Suprapubic skin (tissue), 4 donors: ENCODE measurements around the gene NT5M. TPM values are rescaled to one million over a fixed set of nuclear protein-coding genes. Genes with fewer than 3 reads are reported as not detected.

ENCODE experiments used
- DNase-seq, 2 donors: peaks; one replicate each; pipeline ENCODE4 v3.0.0-alpha.2; 2019; ENCODE audit warnings: low spot score in 2 of 2
- H3K27ac ChIP-seq: fragments of 200-600 bp; sonication (generic); one replicate; pipeline ENCODE4 v1.5.1; 2019
- H3K27me3 ChIP-seq: fragments of 200-600 bp; sonication (generic); one replicate; pipeline ENCODE4 v1.5.1; 2019
- H3K36me3 ChIP-seq: fragments of 200-600 bp; sonication (generic); one replicate; pipeline ENCODE4 v1.5.1; 2019
- H3K4me1 ChIP-seq: fragments of 200-600 bp; sonication (generic); one replicate; pipeline ENCODE4 v1.5.1; 2019
- H3K4me3 ChIP-seq: fragments of 200-600 bp; sonication (generic); one replicate; pipeline ENCODE4 v1.5.1; 2019; ENCODE audit warnings: mild to moderate bottlenecking
- H3K9me3 ChIP-seq: fragments of 200-600 bp; sonication (generic); one replicate; pipeline ENCODE4 v1.5.1; 2019
- EP300 ChIP-seq: sonication (generic); formaldehyde crosslinking; IDR thresholded peaks from one replicate; pipeline ENCODE4 v1.6.1; 2017; ENCODE audit warnings: antibody characterized with exemption
- POLR2A ChIP-seq, 2 donors: fragments of 450-650 bp; IDR thresholded peaks; one replicate each; pipeline ENCODE4 v1.6.1; 2017; ENCODE audit warnings: antibody characterized with exemption in 2 of 2, mild to moderate bottlenecking in 2 of 2, moderate library complexity in 2 of 2
- POLR2AphosphoS5 ChIP-seq, 3 donors: sonication (generic); formaldehyde crosslinking; IDR thresholded peaks; one replicate each; pipeline ENCODE4 v1.6.1; 2017; ENCODE audit warnings: antibody characterized with exemption in 3 of 3
- WGBS: methylation state at CpG from one replicate; pipeline ENCODE4 v1.1.5; 2018; 5-methylcytosine and 5-hydroxymethylcytosine counted together
- total RNA-seq, 4 donors: library from RNA; depleted of rRNA; stranded (reverse); fragments of >200 nt; gene quantifications; one replicate each; pipeline ENCODE4 v1.1.0, GENCODE V29; 2016
- TF ChIP-seq, protein P1 (sequence below), 2 donors: fragments of 200-600 bp in 1 of 2; fragments of 450-650 bp in 1 of 2; sonication (generic) in 1 of 2; IDR thresholded peaks; one replicate each; pipeline ENCODE4 v1.5.1; 2016 to 2019; ENCODE audit warnings: antibody characterized with exemption in 2 of 2, mild to moderate bottlenecking in 1 of 2, moderate library complexity in 1 of 2

The NT5M gene
- total RNA-seq, 4 donors from 2014 or later, result 1.2 to 4.6 (median 1.9) TPM

DNA sequence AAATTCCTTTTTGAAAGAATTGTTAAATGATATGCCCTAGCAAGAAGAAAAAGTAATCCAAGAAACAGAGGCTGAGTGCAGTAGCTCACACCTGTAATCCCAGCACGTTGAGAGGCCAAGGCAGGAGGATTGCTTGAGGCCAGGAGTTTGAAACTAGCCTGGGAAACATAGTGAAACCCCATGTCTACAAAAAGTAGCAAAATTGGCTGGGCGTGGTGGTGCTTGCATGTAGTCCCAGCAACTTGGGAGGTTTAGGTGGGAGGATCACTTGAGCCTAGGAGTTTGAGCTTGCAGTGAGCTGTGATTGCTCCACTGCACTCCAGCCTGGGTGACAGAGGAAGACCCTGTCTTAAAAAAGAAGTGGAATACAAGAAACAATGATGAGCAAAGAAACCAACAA, 56.1 kb downstream of the NT5M start:
- H3K27ac ChIP-seq, result no peak overlapping the region

DNA sequence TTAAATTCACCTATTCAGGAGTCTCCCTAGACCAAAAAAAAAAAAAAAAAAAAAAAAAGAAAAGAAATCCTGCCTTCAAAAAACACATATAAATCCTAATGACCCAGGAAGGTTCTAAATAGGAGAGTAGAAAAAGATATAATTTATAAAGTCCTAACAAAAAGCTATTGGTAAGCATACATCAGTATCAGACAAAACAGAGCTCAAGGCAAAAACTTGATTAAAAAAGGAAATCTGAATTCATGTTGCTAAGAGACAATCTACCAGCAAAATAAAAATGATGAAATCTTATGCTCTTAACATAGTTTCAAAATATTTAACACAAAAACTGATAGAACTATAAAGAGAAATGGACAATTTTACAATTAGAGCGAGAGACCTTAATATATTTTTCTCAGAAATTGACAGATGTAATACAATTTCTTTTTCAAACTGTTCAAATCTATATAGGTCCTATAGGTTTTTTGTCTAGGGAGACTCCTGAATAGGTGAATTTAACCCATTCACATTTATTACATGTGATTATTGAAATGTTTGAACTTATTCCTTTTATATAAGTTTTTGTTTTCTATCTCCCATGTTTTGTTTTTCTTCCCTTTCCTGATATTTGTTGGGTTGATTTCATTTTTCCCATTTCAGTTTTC, 57.0 kb downstream of the NT5M start:
- Histone ChIP-seq H3K27me3 (no peaks in the 10 kb centered on the region), H3K4me1 (peaks cover 21% of the 10 kb centered on the region), H3K27ac (no peak overlapping the region), H3K36me3 (no peaks in the 10 kb centered on the region), H3K9me3 (no peaks in the 10 kb centered on the region), H3K4me3 (no peak overlapping the region)
- 95% methylated on average over 1 of the region's 1 CpG for WGBS
- DNase-seq, result no peak
- TF ChIP-seq POLR2A (IDR thresholded peaks at IDR 0.05), result no peak

More for the DNA sequence above, 56.1 kb downstream of the NT5M start:
- Histone ChIP-seq H3K36me3 (no peaks in the 10 kb centered on the region), H3K4me1 (peaks cover 20% of the 10 kb centered on the region), H3K4me3 (no peak overlapping the region), H3K27me3 (no peaks in the 10 kb centered on the region), H3K9me3 (no peaks in the 10 kb centered on the region)
- peak in 1 of 2 donors; percentile 69 for DNase-seq
- WGBS, result 85% methylated on average over 2 of the region's 2 CpGs
- TF ChIP-seq EP300, result no peak
- TF ChIP-seq POLR2AphosphoS5 (IDR thresholded peaks at IDR 0.05), result no peak
- TF ChIP-seq, protein P1, sequence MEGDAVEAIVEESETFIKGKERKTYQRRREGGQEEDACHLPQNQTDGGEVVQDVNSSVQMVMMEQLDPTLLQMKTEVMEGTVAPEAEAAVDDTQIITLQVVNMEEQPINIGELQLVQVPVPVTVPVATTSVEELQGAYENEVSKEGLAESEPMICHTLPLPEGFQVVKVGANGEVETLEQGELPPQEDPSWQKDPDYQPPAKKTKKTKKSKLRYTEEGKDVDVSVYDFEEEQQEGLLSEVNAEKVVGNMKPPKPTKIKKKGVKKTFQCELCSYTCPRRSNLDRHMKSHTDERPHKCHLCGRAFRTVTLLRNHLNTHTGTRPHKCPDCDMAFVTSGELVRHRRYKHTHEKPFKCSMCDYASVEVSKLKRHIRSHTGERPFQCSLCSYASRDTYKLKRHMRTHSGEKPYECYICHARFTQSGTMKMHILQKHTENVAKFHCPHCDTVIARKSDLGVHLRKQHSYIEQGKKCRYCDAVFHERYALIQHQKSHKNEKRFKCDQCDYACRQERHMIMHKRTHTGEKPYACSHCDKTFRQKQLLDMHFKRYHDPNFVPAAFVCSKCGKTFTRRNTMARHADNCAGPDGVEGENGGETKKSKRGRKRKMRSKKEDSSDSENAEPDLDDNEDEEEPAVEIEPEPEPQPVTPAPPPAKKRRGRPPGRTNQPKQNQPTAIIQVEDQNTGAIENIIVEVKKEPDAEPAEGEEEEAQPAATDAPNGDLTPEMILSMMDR (IDR thresholded peaks at IDR 0.05), result no peak
- no peak for TF ChIP-seq POLR2A (IDR thresholded peaks at IDR 0.05)

DNA sequence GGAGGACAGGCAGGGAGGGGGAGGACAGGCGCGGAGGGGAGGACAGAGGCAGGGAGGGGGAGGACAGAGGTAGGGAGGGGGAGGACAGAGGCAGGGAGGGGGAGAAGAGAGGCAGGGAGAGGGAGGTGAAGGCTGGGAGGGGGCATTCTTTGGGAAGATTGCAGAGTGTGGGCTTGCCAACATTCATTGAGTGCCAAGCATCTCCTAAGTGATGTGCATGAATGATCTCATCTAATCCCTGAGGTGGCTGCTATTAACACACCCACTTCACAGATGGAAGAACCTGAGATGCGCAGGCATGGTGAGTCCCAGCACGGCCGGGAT, 58.3 kb downstream of the NT5M start:
- DNase-seq, result peak in 1 of 2 donors; percentile 52
- TF ChIP-seq POLR2AphosphoS5 (IDR thresholded peaks at IDR 0.05) (no peak), EP300 (no peak), POLR2A (IDR thresholded peaks at IDR 0.05) (no peak)
- TF ChIP-seq, protein P1 (IDR thresholded peaks at IDR 0.05), result no peak
- Histone ChIP-seq H3K4me3 (no peak overlapping the region), H3K9me3 (no peaks in the 10 kb centered on the region), H3K27me3 (no peaks in the 10 kb centered on the region), H3K27ac (peak overlapping the region; percentile 60), H3K36me3 (no peaks in the 10 kb centered on the region), H3K4me1 (peaks cover 14% of the 10 kb centered on the region)
- 63% methylated on average over 5 of the region's 5 CpGs for WGBS

DNA sequence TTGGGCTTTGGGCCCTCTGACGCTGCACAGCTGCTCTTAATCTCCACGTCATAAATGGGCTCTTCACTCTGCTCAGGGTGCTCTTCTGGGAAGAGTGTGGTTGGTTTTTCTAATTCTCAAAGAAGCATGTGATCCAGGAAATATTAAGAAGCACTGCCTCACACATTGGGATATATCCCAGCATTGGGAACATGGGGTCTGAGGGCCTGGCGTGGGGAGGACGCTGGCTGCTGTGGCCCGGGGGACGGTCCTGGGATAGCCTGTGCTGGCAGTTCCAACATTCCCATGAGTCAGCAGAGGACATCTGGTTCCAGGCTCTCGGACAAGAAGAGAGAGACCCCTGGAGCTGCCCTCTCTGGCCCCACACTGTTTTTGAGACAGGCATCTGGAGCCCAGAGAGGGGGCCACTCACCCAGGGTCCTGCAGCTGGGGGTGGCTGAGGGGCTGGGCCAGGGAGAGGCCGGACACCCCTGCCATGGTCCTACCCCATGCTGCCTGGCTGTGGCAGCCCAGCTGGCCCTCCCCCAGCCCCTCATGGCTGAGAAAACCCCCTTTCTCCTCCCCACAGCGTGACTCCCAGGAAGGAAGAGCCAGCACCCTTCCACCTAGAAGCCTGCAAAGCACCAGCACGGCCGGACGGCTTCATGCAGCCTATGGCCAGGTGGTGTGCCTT, 58.8 kb downstream of the NT5M start:
- WGBS, result 79% methylated on average over 11 of the region's 12 CpGs

DNA sequence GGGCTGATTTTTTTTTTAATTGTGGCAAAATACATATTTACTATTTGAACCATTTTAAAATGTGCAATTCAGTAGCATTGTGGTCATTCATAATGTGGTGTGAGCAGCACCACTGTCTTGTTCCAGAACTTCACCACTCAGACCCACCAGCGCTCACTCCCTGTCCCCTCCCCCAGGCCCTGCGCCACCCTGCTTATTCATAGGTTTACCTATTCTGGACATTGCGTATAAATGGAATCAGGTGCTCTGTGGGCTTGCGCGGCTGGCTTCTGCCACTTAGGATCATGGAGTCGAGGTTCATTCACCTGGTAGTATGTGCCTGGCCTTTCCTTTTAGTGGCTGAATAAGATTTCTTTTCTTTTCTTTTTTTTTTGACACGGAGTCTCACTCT, 59.4 kb downstream of the NT5M start:
- Histone ChIP-seq H3K36me3 (no peaks in the 10 kb centered on the region), H3K4me3 (no peak overlapping the region), H3K9me3 (no peaks in the 10 kb centered on the region), H3K27me3 (no peaks in the 10 kb centered on the region), H3K27ac (peak overlapping the region; percentile 60), H3K4me1 (peaks cover 14% of the 10 kb centered on the region)
- DNase-seq, result peak; percentile 58 to 78
- TF ChIP-seq, protein P1 (IDR thresholded peaks at IDR 0.05), result no peak
- TF ChIP-seq POLR2A (IDR thresholded peaks at IDR 0.05) (no peak), EP300 (no peak), POLR2AphosphoS5 (IDR thresholded peaks at IDR 0.05) (no peak)
- 89% methylated on average over 7 of the region's 7 CpGs for WGBS

More for the DNA sequence above, 58.8 kb downstream of the NT5M start:
- H3K36me3 ChIP-seq, result no peaks in the 10 kb centered on the region
- H3K9me3 ChIP-seq, result no peaks in the 10 kb centered on the region
- no peak for TF ChIP-seq POLR2A (IDR thresholded peaks at IDR 0.05)
- no peak for TF ChIP-seq POLR2AphosphoS5 (IDR thresholded peaks at IDR 0.05)
- TF ChIP-seq, protein P1 (IDR thresholded peaks at IDR 0.05), result no peak
- TF ChIP-seq EP300, result no peak
- H3K4me1 ChIP-seq, result peaks cover 14% of the 10 kb centered on the region
- peak overlapping the region; percentile 60 for H3K27ac ChIP-seq
- no peaks in the 10 kb centered on the region for H3K27me3 ChIP-seq
- no peak overlapping the region for H3K4me3 ChIP-seq
- peak; percentile 71 to 86 for DNase-seq
